HG02852 (cell line): ENCODE data around the gene PSMD8.
A peak's percentile ranks its signal among the peaks of the same experiment; 100 is the strongest.

Experiments used
- ATAC-seq: cut with Tn5 transposase; IDR thresholded peaks from one replicate; pipeline ENCODE4 v1.9.1; 2021; ENCODE audit warnings: mild to moderate bottlenecking, moderate library complexity; ENCODE audit not compliant: unreplicated experiment

PSMD8 gene

DNA sequence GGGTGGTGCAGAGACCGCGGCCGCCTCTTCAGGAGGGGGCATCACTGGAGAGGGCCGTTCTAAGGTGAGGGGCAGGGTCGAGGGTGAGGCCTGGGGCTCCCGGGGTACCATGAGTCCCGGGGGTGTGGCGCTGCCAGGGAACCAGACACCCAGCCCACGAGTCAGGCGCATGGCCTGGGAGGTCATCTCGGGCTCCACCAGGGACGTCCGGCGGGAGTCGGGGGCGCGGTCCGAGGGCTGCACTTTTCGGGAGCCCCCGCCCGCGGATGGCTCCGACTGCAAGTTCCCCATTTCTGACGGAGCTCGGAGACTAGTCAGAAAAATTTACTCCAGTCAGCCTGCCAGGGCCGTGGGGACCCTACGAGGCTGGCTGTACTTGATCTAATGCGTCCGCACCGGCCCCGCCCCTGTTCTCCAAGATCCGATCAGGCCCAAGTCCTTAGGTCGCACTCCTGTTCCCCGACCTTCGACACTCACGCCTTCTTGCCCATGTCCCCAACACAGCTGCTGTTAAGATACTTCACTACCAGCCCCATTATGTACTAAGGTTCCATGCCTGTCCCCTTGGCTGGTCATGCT, 12.7 kb downstream of the PSMD8 start:
- no peak for ATAC-seq

DNA sequence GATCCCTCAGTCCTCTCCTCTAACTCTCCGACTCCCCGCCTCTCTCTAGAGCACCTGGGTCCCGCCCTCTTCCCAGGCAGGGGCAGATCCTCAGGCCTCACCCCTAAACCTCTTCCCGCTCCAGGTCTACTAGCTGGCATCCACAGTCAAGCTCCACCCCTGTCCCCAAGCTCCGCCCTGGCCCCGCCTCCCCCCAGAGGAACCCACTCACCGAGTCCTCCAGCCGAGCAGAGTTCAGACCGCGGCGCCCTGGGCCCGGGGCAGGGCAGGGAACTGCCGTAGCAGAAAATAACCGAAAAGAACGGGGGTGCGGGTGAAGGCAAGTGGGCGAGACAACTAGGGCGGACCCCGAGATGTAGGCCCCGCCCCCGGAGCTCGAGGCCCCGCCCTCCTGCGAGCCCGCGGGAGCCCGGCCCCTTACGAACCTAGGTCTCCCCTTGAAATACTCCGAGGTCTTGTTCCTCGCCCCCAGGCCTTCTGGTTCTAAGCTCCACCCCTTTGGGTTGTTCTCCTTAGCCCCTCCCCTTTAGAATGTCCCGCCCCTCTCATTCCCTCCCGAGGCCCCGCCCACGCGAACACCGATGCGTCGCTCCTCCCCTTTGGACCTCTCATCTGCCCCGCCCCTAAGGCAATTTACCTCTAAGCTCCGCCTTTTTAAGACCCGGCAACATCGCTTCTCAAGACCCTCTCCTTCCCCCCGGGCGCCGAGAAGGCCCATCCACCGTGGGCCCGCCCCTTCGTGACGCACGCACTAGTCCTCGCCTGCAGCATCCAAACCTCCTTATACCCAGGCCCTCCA, 13.4 kb downstream of the PSMD8 start, which contains the start of gene GGN:
Gene GGN, minus strand, starts transcription at position 485 of the 799 bp plus-strand sequence. CDS start 773 bp downstream, outside the sequence.
- peak; percentile 47 for ATAC-seq

DNA sequence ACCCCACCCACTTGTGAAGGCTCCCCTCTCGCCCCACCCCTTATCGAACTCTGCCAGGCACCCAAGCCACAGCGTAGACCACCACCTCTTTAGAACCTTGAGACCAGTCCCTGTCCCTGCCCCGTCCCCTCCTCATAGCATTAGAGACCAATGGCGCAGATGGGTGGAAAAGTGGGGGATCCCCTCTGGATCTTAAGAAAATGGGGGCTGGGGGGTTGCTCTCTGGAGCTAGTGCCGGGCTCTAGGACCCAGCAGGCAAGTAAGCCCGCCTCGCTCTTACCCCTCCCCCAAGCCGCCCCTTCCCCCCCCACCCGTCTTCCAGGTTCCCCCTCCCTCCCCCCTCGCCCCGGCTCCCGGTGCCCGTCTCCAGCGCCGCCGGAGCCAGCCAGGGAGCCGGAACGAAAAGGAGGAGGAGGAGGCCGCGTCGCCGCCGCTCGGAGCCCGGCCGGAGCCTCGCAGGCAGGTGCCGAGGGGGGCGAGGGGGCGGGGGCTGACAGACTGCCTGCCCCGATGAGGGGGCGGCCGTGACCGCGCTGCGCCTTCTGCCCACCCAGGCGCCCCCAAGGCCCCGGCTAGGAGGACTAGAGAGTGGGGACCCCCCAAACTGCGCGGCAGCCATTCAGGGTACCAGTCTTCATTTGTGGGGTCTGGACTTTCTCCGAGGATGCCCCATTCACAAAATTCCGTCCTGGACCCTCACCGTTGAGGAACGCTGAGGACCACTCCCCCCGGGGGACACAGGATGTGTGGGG, 14.2 kb downstream of the PSMD8 start, which contains the start of gene SPRED3:
Gene SPRED3, plus strand, starts transcription at position 349 of the 752 bp plus-strand sequence. CDS start 1,606 bp downstream, outside the sequence.
- ATAC-seq = no peak

DNA sequence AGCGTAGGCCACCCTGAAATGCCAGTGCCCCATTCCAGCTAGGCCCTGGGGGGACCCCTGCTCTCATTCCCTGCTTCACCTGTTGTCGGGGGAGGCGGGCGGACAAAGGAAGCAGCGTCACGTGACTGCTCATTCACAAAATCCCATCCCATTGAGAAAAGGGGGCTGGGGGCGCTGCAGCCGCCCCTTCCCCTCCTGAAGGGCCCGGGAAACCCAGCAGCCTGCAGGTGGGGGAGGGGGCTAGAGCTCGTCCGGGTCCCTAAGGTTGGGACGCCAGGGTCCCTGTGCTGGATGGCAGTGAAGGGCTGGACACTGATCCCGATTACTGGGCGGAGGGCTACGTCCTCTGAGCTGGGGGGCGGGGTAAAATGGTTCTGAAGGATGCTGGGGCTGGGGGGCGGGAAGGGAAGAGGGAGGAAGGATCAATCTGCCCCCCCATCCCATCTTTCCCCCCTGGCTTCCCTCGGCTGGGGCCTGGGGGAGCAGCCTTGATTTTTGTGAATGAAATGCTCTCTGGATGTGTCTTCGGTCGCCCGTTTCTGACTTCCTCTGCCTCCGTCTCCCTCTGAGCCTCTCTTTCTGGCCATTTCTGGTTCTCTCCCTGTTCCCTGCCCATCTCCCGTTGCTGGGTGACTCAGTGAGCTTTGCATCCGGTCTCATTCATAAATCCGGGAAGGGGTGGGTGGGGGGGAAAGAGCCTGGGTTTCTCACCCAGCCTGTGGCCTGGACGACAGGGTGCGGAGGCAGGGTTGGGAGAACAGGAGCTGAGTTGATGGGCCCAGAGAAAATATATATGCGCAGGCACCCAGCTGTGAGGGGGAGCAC, 14.9 kb downstream of the PSMD8 start:
- no peak for ATAC-seq

DNA sequence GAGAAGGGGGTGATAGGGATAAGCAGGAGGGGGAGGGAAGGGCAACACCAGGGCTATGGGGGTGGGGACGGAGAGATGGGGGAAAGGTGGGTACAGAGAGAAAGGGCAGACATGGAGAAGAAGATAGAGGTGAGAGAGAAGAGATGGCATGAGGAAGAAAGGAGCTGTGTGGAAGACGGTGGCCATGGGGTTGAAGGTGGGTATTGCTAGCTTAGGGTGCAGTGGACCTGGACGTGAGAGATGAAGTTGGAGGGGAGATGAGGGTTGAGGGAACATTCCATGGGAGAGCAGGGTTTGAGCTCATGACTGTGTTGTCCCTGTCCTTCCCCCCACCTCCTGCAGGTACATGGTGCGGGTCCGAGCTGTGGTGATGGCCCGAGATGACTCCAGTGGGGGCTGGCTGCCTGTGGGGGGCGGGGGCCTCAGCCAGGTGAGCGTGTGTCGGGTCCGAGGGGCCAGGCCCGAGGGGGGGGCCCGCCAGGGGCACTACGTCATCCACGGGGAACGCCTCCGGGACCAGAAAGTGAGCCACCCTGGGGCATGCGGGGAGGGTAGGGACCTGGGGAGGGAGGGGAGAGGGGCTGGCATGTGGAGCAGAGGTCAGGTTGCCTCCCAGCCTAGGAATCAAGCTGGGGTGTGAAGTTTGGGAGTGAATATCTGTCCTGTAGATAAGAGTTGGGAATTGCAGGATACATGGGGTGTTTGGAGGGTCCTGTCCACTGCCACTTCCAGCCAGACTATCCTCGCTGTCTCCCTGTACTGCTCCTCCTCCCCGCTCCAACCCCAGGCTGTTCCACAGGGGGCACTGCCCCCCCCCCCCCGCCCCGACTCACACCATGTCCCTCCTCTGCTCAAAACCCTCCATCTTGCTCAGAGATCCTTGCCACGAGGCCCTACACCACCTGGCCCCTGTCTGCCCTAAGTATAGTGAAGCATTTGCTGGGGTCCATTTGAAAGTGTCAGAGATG, 15.9 kb downstream of the PSMD8 start:
- ATAC-seq = no peak

DNA sequence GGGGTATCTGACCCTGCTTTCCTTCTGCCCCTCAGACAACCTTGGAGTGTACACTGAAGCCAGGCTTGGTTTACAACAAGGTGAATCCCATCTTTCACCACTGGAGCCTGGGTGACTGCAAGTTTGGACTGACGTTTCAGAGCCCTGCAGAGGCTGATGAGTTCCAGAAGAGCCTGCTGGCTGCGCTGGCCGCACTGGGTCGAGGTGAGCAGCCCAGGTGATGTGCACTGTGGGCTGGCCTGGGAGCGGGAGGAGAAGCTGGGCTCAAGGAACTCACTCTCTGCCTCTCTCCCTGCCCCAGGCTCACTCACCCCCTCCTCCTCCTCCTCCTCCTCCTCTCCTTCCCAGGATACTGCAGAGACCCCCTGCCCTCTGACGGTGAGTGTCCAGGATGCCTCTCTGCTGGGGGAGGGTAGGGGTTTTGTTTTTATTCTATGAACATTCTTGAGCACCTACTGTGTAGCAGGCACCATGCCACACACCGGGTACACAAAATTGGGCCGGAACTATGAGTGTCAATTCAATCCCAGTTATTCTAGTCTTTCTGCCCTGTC, 17.6 kb downstream of the PSMD8 start:
- no peak for ATAC-seq

DNA sequence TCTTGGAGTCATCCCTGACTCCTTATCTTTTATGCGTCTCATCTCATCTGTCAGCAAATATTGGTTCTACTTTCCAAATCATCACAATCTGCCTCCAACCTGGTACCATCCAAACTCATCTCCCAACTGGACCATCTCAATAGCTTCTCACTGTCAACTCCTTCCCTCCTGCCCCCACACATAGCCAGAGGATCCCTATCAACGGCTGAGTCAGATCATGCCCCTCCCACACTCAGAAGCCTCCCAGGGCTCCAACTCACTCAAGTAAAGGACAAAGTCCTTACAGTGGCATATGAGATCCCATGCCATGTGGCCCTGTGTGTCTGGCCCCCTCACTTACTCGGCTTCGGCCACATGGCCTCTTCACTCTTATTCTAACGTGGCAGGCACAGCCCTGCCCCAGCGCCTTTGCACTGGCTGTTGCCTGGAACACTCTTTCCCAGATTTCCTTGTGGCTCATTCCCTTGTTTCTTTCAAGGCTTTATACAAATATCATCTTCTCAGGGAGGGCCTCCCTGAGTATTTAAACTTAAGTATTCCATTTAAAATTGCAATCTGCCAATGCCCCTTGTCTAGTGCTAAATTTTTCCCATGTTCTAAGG, 18.4 kb downstream of the PSMD8 start:
- ATAC-seq = no peak

DNA sequence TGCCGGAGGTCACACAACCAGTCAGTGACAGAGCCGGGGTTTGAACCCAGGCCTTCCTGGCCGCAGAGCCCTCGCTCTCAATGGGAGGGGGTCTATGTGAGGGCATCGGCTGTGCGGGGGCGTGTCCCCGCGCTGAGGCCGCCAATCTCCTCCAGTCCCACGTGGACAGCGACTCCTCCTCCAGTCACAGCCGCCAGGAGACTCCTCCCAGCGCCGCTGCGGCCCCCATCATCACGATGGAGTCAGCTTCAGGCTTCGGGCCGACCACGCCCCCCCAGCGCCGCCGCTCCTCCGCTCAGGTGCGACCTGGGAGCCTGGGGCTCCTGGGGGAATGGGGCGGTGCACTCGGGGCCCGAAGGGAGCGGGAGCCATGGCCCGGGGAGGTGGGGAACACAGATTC, 20.1 kb downstream of the PSMD8 start:
- ATAC-seq = no peak

DNA sequence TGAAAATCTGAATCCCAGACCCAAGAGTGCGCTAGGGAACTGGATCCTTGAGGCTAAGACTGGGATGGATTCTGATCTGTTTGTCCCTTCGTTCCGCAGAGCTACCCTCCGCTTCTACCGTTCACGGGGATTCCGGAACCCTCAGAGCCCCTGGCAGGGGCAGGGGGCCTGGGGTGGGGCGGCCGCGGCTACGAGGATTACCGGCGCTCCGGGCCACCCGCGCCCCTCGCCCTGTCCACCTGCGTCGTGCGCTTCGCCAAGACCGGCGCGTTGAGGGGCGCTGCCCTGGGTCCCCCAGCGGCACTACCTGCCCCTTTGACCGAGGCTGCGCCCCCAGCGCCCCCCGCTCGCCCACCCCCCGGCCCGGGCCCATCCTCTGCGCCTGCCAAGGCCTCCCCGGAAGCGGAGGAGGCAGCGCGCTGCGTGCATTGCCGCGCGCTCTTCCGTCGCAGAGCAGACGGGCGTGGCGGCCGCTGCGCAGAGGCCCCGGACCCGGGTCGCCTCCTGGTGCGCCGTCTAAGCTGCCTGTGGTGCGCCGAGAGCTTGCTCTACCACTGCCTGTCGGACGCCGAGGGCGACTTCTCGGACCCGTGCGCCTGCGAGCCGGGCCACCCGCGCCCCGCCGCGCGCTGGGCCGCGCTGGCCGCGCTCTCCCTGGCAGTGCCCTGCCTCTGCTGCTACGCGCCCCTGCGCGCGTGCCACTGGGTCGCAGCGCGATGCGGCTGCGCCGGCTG, 21.2 kb downstream of the PSMD8 start:
- no peak for ATAC-seq

DNA sequence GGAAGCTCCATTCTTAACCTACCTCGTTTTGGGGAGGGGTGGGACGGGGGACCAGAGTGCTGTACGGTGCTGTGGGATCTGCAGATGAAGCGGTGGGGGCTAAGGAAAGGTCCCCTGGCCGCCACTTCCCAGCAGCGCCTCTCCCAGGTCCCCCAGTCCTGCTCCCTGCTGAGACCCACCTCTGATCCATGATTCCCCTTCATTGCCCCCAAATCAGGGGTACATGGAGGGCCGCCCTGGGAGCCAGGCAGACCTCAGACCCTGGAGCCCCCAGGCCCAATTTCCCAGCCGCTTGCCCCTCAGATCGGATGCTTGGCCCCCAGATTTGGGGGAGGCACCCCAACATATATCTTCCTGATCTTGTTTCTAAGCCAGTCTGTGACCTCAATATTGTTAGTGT, 24.7 kb downstream of the PSMD8 start:
- no peak for ATAC-seq

DNA sequence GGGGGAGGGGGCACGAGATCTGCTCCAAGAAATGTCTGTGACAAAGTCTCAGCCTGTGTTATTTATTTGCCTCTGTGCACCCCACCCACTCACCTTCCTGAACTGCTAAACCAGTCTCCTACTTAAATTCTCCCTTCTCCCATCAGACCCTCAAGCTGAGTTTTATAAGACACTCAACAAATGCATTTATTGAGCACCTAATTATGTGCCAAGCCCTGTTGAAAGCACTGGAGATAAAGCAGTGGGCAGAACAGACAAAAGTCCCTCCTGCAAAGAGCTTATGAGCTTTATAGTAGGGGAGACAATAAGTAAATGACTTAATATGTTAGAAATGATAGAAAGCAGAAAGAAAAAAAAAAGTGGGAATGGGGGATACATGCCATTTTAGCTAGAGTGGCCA, 25.2 kb downstream of the PSMD8 start:
- no peak for ATAC-seq

DNA sequence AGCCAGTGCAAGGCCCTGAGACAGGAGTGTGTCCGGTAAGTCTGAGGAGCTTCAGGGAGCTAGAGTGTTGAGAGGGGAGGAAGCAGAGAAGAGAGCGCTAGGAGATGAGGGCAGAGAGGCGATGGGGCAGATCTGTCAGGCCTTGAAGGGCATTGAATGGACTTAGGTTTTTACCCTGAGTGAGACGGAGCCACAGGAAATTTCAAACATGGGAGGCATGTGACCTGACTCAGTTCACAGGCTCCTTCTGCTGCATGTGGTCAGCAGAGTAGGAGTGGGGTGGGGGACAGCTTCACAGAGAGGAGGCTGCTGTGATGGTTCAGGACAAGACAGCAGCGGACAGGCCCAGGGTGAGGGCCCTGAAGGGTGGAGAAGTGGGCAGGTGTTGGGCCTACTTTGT, 26.0 kb downstream of the PSMD8 start:
- no peak for ATAC-seq

DNA sequence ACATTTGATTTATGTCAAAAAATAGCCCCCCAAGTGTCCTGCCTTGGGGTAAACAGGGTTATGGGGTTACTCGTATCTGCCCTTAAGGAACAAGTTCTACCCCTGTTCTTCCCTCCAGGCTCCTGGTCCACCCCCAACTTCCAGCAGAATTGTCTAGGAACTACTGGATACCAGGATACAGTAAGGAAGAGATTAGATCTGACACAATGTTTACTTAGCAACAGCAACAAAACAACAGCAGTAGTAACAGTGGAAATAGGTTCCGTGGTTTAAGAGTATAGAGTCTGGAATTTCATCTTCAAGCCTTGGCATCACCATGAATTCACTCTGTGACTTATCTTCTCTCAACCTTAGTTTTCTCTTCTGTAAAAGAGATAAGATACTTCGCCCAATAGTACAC, 26.8 kb downstream of the PSMD8 start:
- no peak for ATAC-seq

DNA sequence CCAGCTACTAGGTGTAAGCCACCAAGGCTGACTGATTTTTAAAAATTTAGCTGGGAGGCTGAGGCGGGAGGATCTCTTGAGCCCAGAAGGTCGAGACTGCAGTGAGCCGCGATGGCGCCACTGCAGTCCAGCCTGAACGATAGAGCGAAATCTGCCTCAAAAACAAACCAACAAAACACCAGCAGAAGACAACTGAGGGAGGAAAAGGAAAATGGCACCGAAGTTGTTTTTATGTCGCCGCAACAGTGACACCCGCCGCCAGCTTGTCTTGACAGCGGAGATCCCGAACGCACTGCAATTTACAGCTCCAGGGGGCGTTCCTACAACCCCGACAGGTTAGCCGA, 28.2 kb downstream of the PSMD8 start:
- ATAC-seq = no peak

DNA sequence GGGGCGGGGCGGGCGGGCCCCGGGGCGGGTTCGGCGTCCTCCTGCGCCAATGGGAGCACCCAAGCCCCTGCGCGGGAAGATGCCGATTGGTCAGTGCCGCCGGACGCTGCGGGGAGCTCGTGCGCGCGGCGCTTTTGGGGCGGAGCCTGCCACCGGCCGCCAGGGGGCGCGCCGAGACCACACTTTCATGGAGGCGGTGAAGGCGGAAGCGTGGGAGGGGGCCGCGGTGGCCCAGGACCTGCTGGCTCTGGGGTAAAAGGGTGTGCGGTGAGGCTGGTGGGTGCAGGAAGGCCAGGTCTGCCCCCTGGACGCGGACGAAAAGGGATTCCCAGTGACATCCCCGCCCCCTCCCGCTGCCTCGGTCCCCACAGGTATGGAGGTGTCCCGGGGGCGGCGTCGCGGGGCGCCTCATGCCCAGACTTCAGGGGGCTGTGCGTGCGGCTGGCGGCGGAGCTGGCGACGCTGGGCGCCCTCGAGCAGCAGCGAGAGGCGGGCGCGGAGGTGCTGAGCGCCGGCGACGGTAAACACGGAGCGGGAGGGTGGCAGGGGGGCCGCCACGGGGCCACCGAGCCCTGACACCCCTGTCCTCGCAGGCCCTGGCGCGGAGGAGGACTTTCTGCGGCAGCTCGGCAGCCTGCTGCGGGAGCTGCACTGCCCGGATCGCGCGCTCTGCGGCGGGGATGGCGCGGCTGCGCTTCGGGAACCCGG, 28.8 kb downstream of the PSMD8 start, which contains the start of gene FAM98C:
Gene FAM98C, plus strand, starts transcription at position 127 of the 708 bp plus-strand sequence. Its CDS starts 61 bp downstream, at position 188.
- peak; percentile 86 for ATAC-seq

DNA sequence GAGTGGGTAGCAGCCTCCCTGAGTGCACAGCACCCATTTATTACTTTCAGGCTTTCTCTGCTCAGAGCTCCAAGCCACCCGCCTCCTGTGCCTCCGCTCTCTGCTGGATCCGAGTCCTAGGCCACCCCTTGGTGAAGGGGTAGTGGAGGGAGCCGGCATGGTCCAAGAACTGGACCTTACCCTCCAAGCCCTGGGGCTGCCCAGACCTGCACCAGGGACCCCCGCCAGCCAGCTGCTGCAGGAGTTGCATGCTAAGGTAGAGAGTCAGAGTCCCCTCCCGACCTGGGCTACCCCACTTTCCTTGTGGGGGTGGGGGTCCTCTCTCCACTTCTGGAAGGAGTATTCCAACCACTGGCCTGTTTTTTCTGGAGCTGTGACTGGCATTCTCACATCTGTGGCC, 30.5 kb downstream of the PSMD8 start:
- ATAC-seq = no peak

DNA sequence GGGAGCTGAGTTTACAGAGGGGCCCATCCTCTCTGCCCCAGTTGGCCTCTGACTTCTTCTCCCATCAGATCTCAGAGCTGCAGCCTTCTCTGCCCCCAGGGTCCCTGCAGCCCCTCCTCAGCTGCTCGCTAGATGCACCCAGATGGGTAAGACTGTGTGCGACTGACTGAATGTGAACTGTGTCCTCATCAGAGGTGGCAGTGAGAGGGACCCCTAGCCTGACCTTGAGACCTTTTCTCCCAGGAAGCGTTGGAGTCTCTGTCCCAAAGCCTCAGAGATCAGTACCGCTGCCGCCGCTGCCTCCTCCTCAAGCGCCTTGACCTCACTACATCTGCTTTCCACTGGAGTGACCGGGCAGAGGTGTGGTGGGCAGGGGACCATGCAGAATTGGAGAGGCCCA, 30.9 kb downstream of the PSMD8 start:
- no peak for ATAC-seq
